HL-60 (cell line): Measurements from ENCODE around the gene FCGBP.
A peak's percentile ranks its signal among the peaks of the same experiment; 100 is the strongest.

Source experiments
- DNase-seq, 2 experiments: peaks; one replicate each; pipeline ENCODE4 v3.0.0-alpha.2; 2010 to 2020; ENCODE audit warnings: low read depth in 1 of 2, low spot score in 1 of 2
- H3K27ac ChIP-seq: fragments of 250-450 bp; sonication (Bioruptor Pico); replicated peaks from 2 replicates; pipeline ENCODE4 v1.5.1; 2020; ENCODE audit warnings: mild to moderate bottlenecking, moderate library complexity
- H3K27me3 ChIP-seq: fragments of 250-450 bp; sonication (Bioruptor Pico); 2 replicates; pipeline ENCODE4 v1.5.1; 2021; ENCODE audit warnings: mild to moderate bottlenecking, moderate library complexity; ENCODE audit not compliant: insufficient read depth, poor library complexity, severe bottlenecking
- H3K4me3 ChIP-seq: replicated peaks from 2 replicates; pipeline ENCODE4 v1.5.1; 2011; ENCODE audit warnings: mild to moderate bottlenecking, control low read depth, low read length; ENCODE audit not compliant: insufficient read depth
- GABPA ChIP-seq: IDR thresholded peaks from 2 replicates; pipeline ENCODE4 v1.6.1; 2012; ENCODE audit warnings: low read depth
- POLR2AphosphoS5 ChIP-seq: IDR thresholded peaks from 2 replicates; pipeline ENCODE4 v1.6.1; 2012; ENCODE audit warnings: low read depth
- SPI1 ChIP-seq: IDR thresholded peaks from 2 replicates; pipeline ENCODE4 v1.6.1; 2012; ENCODE audit warnings: low read depth, mild to moderate bottlenecking, borderline replicate concordance
- TF ChIP-seq, protein P1 (sequence below): IDR thresholded peaks from 2 replicates; pipeline ENCODE4 v1.6.1; 2012; ENCODE audit warnings: low read depth; ENCODE audit not compliant: insufficient replicate concordance
- TF ChIP-seq, protein P2 (sequence below): IDR thresholded peaks from one replicate; pipeline ENCODE4 v1.5.1; 2011; ENCODE audit warnings: low read length, control low read depth, inconsistent platforms; ENCODE audit not compliant: insufficient read depth

The FCGBP gene

DNA sequence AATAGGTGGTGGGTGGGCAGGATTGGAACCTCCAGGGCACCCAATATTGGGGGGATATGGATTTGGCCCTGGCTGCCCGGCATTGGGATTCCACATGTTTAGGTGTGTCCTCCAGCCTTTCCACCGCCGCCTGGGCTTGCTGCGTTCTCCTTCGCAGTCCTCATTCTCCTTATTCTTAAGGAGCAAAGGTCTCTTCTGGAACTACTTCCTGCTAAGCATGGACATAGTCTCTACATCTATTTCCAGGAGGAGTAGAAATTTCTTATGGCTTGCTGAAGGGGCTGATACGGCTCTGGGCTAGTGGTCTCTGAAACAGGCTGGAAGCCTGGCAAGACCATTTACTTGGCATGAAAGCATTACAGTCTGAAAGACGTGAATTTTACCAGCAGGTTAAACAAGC lies 9.2 kb upstream of the FCGBP start:
- H3K27ac ChIP-seq = no peak overlapping the region
- no peak overlapping the region for H3K4me3 ChIP-seq
- TF ChIP-seq POLR2AphosphoS5 = no peak
- TF ChIP-seq, protein P1, sequence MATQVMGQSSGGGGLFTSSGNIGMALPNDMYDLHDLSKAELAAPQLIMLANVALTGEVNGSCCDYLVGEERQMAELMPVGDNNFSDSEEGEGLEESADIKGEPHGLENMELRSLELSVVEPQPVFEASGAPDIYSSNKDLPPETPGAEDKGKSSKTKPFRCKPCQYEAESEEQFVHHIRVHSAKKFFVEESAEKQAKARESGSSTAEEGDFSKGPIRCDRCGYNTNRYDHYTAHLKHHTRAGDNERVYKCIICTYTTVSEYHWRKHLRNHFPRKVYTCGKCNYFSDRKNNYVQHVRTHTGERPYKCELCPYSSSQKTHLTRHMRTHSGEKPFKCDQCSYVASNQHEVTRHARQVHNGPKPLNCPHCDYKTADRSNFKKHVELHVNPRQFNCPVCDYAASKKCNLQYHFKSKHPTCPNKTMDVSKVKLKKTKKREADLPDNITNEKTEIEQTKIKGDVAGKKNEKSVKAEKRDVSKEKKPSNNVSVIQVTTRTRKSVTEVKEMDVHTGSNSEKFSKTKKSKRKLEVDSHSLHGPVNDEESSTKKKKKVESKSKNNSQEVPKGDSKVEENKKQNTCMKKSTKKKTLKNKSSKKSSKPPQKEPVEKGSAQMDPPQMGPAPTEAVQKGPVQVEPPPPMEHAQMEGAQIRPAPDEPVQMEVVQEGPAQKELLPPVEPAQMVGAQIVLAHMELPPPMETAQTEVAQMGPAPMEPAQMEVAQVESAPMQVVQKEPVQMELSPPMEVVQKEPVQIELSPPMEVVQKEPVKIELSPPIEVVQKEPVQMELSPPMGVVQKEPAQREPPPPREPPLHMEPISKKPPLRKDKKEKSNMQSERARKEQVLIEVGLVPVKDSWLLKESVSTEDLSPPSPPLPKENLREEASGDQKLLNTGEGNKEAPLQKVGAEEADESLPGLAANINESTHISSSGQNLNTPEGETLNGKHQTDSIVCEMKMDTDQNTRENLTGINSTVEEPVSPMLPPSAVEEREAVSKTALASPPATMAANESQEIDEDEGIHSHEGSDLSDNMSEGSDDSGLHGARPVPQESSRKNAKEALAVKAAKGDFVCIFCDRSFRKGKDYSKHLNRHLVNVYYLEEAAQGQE = no peak
- TF ChIP-seq, protein P2, sequence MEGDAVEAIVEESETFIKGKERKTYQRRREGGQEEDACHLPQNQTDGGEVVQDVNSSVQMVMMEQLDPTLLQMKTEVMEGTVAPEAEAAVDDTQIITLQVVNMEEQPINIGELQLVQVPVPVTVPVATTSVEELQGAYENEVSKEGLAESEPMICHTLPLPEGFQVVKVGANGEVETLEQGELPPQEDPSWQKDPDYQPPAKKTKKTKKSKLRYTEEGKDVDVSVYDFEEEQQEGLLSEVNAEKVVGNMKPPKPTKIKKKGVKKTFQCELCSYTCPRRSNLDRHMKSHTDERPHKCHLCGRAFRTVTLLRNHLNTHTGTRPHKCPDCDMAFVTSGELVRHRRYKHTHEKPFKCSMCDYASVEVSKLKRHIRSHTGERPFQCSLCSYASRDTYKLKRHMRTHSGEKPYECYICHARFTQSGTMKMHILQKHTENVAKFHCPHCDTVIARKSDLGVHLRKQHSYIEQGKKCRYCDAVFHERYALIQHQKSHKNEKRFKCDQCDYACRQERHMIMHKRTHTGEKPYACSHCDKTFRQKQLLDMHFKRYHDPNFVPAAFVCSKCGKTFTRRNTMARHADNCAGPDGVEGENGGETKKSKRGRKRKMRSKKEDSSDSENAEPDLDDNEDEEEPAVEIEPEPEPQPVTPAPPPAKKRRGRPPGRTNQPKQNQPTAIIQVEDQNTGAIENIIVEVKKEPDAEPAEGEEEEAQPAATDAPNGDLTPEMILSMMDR = no peak
- TF ChIP-seq GABPA = no peak
- TF ChIP-seq SPI1 = no peak
- no peak for DNase-seq
- H3K27me3 ChIP-seq = peaks cover 14% of the 10 kb centered on the region

DNA sequence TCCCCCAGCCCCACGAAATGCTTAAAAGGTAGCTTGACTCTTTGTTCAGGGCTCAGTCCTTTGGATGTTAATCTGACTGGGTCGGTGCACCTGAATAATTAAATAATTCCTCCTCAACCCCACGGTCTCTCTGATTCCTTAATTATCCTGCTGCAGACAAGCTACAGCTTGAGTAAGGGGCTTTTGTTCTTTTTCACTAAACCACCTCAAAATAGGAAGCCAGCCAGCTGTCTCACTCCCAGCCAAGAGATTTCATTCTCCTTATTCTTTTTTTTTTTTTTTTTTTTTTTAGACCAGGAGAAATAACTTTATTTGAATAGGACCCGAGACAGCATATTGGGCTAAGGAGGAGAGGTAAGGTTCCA lies 7.9 kb upstream of the FCGBP start:
- no peak for DNase-seq
- H3K27ac ChIP-seq = no peak overlapping the region
- peaks cover 14% of the 10 kb centered on the region for H3K27me3 ChIP-seq
- TF ChIP-seq GABPA (no peak), POLR2AphosphoS5 (no peak), SPI1 (no peak)
- TF ChIP-seq, protein P1 = no peak
- TF ChIP-seq, protein P2 = no peak
- H3K4me3 ChIP-seq = no peak overlapping the region

DNA sequence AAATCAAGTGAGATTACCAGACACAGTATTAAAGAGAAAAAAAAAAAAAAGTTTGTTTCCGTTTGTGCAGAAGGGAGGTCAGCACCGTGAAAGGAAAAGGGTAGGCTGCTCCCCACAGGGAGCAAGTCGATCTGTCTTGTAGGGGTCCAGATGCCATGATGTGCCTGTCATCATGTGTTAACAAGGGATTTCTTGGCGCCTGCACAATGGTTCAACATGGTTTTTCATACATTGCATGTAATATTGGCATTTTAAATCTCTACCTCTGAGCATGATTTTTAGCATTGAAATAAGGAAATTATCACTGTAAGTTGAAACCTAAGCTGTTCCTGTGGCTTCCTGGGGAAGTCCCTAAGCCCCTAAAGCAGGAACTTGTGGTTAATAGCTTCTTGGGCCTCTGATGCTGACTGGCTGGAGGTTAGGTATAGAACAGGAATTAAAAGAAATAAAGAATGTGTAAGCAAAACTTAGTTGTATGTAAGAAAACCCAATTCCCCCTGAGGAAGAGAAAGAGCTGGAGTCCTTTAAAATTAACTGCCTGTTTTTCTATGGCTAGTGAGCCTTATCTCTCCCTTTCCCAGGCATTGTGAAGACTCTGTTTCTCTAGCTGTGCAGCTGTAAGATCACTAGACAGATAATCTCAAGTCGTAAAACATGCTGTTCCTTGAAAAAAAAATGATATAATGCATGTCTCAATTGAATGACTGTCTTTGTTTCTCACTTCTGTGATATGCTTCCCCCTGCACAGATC lies 7.4 kb upstream of the FCGBP start:
- Histone ChIP-seq H3K4me3 (no peak overlapping the region), H3K27me3 (peaks cover 14% of the 10 kb centered on the region), H3K27ac (no peak overlapping the region)
- peak in 1 of 2 experiments; percentile 84 for DNase-seq
- peak; percentile 38; the same call in 1 of the 2 replicates for TF ChIP-seq GABPA
- TF ChIP-seq SPI1 = peak; percentile 78; the same call in 1 of the 2 replicates
- TF ChIP-seq, protein P1 = no peak
- TF ChIP-seq, protein P2 = no peak
- TF ChIP-seq POLR2AphosphoS5 = peak; percentile 93
